ENCODE measurements around the gene SARS2. TPM values are rescaled to one million over a fixed set of nuclear protein-coding genes. Genes with fewer than 3 reads are reported as not detected.

SARS2 gene
- total RNA-seq, 1 experiment from 2014 or later = 57.4 TPM

GRCh38 chr19:38917516-38917915 is 13.0 kb downstream of the SARS2 start:
- H2BK20ac ChIP-seq (ENCODE audit: low read depth, low read length, poor library complexity, severe bottlenecking) = no peak overlapping the region
- Mint-ChIP-seq H3K9me3 (peaks cover 0 to 2% of the 10 kb centered on the region in 2 experiments; a peak in 1 of 5 replicates), H3K4me1 (no peaks in the 10 kb centered on the region), H3K36me3 (ENCODE audit: insufficient read depth in 1 of 3, low read depth in 3 of 3) (peaks cover 12 to 22% (median 18%) of the 10 kb centered on the region in 3 experiments; a peak in 6 of 7 replicates), H3K4me3 (no peak overlapping the region), H3K27me3 (ENCODE audit: low read depth) (no peaks in the 10 kb centered on the region), H3K27ac (no peak overlapping the region)
- H3K27me3 ChIP-seq (ENCODE audit: insufficient read depth, low read length) = no peaks in the 10 kb centered on the region
- no peaks in the 10 kb centered on the region for H4K20me1 ChIP-seq (ENCODE audit: control insufficient read depth, insufficient read depth, insufficient read length)
- no peak overlapping the region for H3T11ph ChIP-seq (ENCODE audit: low read length)
- no peak overlapping the region for H3K27ac ChIP-seq (ENCODE audit: insufficient read length, low read depth, low read length)
- WGBS (ENCODE audit: extremely low coverage, insufficient read length, low lambda C conversion rate) = no CpG with 5 or more reads among the region's 9 CpGs
- no peak overlapping the region for H3K9ac ChIP-seq (ENCODE audit: extremely low read depth, insufficient read length, low read length)
- no peaks in the 10 kb centered on the region for H3K4me1 ChIP-seq (ENCODE audit: insufficient read depth, low read length)
- H4K91ac ChIP-seq (ENCODE audit: insufficient read length, low read depth, low read length) = no peak overlapping the region
- no peak overlapping the region for H3K14ac ChIP-seq (ENCODE audit: insufficient read depth, low read length)
- H2BK120ac ChIP-seq (ENCODE audit: low read depth, low read length, poor library complexity, severe bottlenecking) = no peak overlapping the region
- H3K56ac ChIP-seq (ENCODE audit: insufficient read length, low read depth, low read length) = no peak overlapping the region
- H2BK12ac ChIP-seq (ENCODE audit: insufficient read length, low read depth, low read length) = no peak overlapping the region
- H2BK5ac ChIP-seq (ENCODE audit: insufficient read length, low read length) = no peak overlapping the region
- no peak overlapping the region for H3K4ac ChIP-seq (ENCODE audit: low read depth, low read length)
- no peaks in the 10 kb centered on the region for H3K9me3 ChIP-seq (ENCODE audit: control insufficient read depth, low read depth, low read length)
- H2AFZ ChIP-seq (ENCODE audit: low read length) = no peak overlapping the region
- no peak overlapping the region for H4K8ac ChIP-seq (replicated peaks; ENCODE audit: insufficient read length, low read depth, low read length)
- no peak overlapping the region for H3K18ac ChIP-seq (ENCODE audit: insufficient read length, low read depth, low read length)
- H2BK15ac ChIP-seq (ENCODE audit: low read depth, low read length) = no peak overlapping the region
- TF ChIP-seq, protein P1, sequence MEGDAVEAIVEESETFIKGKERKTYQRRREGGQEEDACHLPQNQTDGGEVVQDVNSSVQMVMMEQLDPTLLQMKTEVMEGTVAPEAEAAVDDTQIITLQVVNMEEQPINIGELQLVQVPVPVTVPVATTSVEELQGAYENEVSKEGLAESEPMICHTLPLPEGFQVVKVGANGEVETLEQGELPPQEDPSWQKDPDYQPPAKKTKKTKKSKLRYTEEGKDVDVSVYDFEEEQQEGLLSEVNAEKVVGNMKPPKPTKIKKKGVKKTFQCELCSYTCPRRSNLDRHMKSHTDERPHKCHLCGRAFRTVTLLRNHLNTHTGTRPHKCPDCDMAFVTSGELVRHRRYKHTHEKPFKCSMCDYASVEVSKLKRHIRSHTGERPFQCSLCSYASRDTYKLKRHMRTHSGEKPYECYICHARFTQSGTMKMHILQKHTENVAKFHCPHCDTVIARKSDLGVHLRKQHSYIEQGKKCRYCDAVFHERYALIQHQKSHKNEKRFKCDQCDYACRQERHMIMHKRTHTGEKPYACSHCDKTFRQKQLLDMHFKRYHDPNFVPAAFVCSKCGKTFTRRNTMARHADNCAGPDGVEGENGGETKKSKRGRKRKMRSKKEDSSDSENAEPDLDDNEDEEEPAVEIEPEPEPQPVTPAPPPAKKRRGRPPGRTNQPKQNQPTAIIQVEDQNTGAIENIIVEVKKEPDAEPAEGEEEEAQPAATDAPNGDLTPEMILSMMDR (conservative IDR thresholded peaks at IDR 0.05) = no peak
- no peak overlapping the region for H2AK5ac ChIP-seq (ENCODE audit: insufficient read length, low read length)
- DNase-seq = no peak
- H3K79me1 ChIP-seq (ENCODE audit: insufficient read depth, low read depth, low read length, poor library complexity, severe bottlenecking) = no peaks in the 10 kb centered on the region
- no peak overlapping the region for H4K5ac ChIP-seq (ENCODE audit: insufficient read length, low read depth, low read length)
- no peak overlapping the region for H3K4me2 ChIP-seq (ENCODE audit: insufficient read depth, insufficient read length, low read length)
- H3K23me2 ChIP-seq (ENCODE audit: insufficient read length, low read depth, low read length, poor library complexity, severe bottlenecking) = no peaks in the 10 kb centered on the region
- no peak overlapping the region for H3K23ac ChIP-seq (ENCODE audit: insufficient read length, low read depth, low read length)
- H3K79me2 ChIP-seq (ENCODE audit: insufficient read depth, low read length) = no peaks in the 10 kb centered on the region
